RWPE1 (cell line): Measurements from ENCODE around the gene TSPAN12.

Source experiments
- CTCF ChIA-PET: fragments of 350-600 bp; sonication (Branson Sonifier 250); formaldehyde crosslinking; extraction: SDS; loops from one replicate; lab custom pipeline; 2021; lab: Yijun Ruan, JAX
- POLR2A ChIA-PET: fragments of 400-600 bp; formaldehyde crosslinking; extraction: SDS; loops from one replicate; lab custom pipeline; 2020; ENCODE audit warnings: antibody characterized with exemption; ENCODE audit not compliant: low non-redundant PET; lab: Yijun Ruan, JAX
- DNase-seq: peaks from one replicate; pipeline ENCODE4 v3.0.0; 2012; ENCODE audit warnings: low spot score
- H3K27ac ChIP-seq: fragments of 450-650 bp; 2 replicates; pipeline ENCODE4 v1.5.1; 2017
- TF ChIP-seq, protein P1 (sequence below): fragments of 450-650 bp; conservative IDR thresholded peaks from 2 replicates; pipeline ENCODE4 v1.5.1; 2017; ENCODE audit warnings: low read depth, mild to moderate bottlenecking

The TSPAN12 gene

DNA sequence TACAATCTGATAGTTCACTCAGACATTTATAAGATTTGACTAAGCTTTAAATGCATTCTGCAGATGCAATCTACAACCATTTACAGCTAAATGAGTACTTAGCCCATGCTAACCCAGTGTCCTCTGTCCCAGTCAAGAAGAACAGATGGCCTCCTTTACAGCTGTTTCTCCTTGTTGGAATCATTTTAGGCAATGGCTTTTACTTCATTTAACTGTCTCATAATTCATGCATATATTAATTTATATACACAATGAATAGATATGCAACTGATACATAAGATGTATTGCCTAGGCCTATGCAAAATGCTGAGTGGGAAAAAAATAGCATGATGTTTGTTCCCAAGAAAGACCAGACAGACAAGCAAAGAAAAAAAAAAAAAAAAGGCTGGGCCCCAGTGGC, 82.2 kb downstream of the TSPAN12 start:
- ChIA-PET POLR2A (no interaction called here), CTCF (interaction anchor here (0.5 kb wide), 1 partner anchor 502 kb away, joined by 3 read pairs; no protein-coding TSS in a partner anchor)
- no peak overlapping the region for H3K27ac ChIP-seq
- TF ChIP-seq, protein P1, sequence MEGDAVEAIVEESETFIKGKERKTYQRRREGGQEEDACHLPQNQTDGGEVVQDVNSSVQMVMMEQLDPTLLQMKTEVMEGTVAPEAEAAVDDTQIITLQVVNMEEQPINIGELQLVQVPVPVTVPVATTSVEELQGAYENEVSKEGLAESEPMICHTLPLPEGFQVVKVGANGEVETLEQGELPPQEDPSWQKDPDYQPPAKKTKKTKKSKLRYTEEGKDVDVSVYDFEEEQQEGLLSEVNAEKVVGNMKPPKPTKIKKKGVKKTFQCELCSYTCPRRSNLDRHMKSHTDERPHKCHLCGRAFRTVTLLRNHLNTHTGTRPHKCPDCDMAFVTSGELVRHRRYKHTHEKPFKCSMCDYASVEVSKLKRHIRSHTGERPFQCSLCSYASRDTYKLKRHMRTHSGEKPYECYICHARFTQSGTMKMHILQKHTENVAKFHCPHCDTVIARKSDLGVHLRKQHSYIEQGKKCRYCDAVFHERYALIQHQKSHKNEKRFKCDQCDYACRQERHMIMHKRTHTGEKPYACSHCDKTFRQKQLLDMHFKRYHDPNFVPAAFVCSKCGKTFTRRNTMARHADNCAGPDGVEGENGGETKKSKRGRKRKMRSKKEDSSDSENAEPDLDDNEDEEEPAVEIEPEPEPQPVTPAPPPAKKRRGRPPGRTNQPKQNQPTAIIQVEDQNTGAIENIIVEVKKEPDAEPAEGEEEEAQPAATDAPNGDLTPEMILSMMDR = no peak
- no peak for DNase-seq

DNA sequence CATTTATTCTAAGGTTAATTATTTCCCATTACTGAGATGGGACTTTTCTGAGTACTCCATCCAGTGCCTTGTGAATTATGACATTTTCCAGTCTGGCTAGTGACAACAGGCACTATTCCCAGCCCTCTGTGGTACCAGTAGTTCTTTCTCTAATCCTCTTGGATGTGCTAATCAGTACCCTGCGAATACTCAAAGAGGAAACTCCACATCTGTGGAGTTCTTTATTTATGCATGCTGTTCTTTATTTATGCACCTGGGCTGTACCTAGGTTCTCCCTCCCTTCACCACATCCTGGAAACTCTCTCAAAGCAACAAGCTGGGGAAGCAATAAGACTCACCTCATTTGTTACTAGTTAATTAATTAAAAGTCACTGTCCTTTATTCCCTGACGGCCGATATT, 83.5 kb downstream of the TSPAN12 start:
- ChIA-PET POLR2A (no interaction called here), CTCF (interaction anchor here (0.6 kb wide), 1 partner anchor 437 kb away, joined by 6 read pairs; no protein-coding TSS in a partner anchor)
- TF ChIP-seq, protein P1 = no peak
- DNase-seq = no peak
- no peak overlapping the region for H3K27ac ChIP-seq

DNA sequence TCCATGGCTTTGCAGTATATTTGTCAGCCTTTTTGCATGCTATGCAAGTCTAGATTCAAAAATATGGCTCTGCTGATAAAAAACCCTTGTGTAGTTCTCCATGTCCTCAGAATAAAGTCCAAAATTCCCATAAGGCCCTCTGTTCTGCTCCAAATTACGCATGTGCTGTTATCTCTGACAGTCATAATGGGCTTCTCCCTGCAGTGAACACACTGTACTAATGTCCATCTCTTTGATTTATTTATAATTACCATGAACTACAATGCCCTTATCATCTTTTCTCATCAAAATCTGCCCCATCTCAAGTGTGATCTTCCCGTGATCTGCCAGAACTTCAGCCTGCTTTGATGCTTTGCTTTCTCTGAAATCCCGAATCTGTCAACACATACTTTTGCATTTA, 87.7 kb downstream of the TSPAN12 start:
- POLR2A ChIA-PET = no interaction called here

DNA sequence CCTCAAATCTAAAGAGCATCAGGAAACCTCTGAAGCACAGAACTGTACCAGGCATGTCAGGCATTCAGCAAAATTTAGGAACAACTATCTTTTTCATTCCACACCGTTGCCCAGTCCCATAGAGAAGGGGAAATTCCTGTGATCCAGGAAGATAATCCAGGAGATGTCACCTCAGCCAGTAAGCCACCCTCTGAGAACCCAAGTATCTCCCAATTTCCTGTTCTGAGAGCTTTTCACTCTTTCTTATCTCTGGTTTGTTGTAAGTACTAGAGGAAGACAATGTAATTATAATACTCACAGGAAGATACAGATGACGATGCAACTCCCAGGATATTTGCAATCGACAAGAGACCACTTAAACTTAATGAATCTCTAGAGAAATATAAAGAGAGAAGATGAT, 97.1 kb downstream of the TSPAN12 start:
- H3K27ac ChIP-seq = no peak overlapping the region
- TF ChIP-seq, protein P1 = no peak
- no peak for DNase-seq
- POLR2A ChIA-PET = no interaction called here
- CTCF ChIA-PET = interaction anchor here (0.6 kb wide), 1 partner anchor 45 kb away, joined by 3 read pairs; no protein-coding TSS in a partner anchor

More for the DNA sequence above, 87.7 kb downstream of the TSPAN12 start:
- TF ChIP-seq, protein P1 = no peak
- H3K27ac ChIP-seq = no peak overlapping the region
- no peak for DNase-seq
- CTCF ChIA-PET = no interaction called here

DNA sequence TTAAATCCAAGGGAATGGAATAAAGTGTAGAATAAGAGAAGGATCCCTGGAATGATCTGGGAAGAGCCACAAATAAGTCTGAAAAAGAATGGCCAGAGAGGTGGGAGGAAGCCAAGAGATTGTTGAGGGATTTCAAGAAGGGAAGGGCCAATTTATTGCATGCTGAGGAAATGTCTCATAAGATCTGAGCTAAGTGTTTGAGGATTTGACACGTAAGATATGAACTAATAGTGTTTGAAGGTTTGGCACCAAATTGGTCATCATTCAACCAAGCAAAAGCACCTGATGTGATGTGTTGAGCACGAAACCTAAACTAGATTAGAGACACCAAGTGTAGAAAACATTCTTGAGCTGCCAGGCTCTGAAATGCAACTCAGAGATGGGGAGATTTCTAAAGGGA, 97.9 kb downstream of the TSPAN12 start:
- H3K27ac ChIP-seq = no peak overlapping the region
- ChIA-PET CTCF (no interaction called here), POLR2A (no interaction called here)
- DNase-seq = no peak
- TF ChIP-seq, protein P1 = no peak

DNA sequence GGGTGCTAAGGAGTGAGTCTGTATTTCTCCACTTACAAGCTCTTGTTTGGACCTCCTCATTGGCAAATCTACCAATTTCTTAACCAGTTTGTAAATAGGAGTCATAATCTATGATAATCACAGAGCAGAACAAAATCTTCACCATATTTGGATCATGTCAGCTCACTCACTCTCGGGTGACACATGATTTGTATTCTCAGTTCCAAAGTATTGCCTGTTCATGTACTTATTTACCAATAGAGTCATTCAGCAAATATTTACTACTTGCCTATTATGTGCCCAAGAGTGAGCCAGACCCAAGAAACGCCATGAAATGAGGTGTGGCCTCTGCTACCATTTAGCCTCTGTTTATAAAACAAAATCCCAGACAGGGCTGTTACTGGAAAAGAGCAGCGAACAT, 114.8 kb downstream of the TSPAN12 start:
- DNase-seq = no peak

More for the DNA sequence above, 114.8 kb downstream of the TSPAN12 start:
- ChIA-PET POLR2A (no interaction called here), CTCF (interaction anchor here (0.6 kb wide), 1 partner anchor 1814 kb away, joined by 3 read pairs; no protein-coding TSS in a partner anchor)
- TF ChIP-seq, protein P1 = no peak
- no peak overlapping the region for H3K27ac ChIP-seq
